GM23338 (cell line): Measurements from ENCODE around the gene ZFP62. TPM values are rescaled to one million over a fixed set of nuclear protein-coding genes. Genes with fewer than 3 reads are reported as not detected.

Source experiments
- ATAC-seq: fragments of 200-7000 bp; cut with Tn5 transposase; 3 replicates; pipeline ENCODE4 v1.9.1; 2020
- DNase-seq: peaks from one replicate; pipeline ENCODE4 v3.0.0-alpha.2; 2015; ENCODE audit warnings: low spot score
- H2AFZ ChIP-seq: fragments of 200-600 bp; sonication (generic); 2 replicates; pipeline ENCODE4 v1.8.0; 2016; ENCODE audit warnings: antibody characterized with exemption, mild to moderate bottlenecking, moderate library complexity
- H3F3A ChIP-seq: fragments of 200-600 bp; sonication (generic); replicated peaks from 2 replicates; pipeline ENCODE4 v1.8.0; 2017; ENCODE audit warnings: antibody characterized with exemption, mixed run types, low read depth
- H3K27ac ChIP-seq: fragments of 200-600 bp; sonication (generic); 2 replicates; pipeline ENCODE4 v1.6.1; 2016; ENCODE audit warnings: low read depth
- H3K27me3 ChIP-seq: fragments of 200-600 bp; sonication (generic); 2 replicates; pipeline ENCODE4 v1.8.0; 2016; ENCODE audit warnings: mild to moderate bottlenecking, mixed run types, moderate library complexity; ENCODE audit not compliant: insufficient read depth
- H3K36me3 ChIP-seq: fragments of 200-600 bp; sonication (generic); 2 replicates; pipeline ENCODE4 v1.8.0; 2016; ENCODE audit warnings: mild to moderate bottlenecking; ENCODE audit not compliant: insufficient read depth
- H3K4me1 ChIP-seq: fragments of 200-600 bp; sonication (generic); 2 replicates; pipeline ENCODE4 v1.8.0; 2016; ENCODE audit warnings: mild to moderate bottlenecking, moderate library complexity; ENCODE audit not compliant: insufficient read depth
- H3K4me2 ChIP-seq: fragments of 200-600 bp; sonication (generic); 2 replicates; pipeline ENCODE4 v1.7.1; 2017; ENCODE audit warnings: mixed run types
- H3K4me3 ChIP-seq: fragments of 200-600 bp; sonication (generic); 2 replicates; pipeline ENCODE4 v1.6.1; 2016; ENCODE audit warnings: mixed run types
- H3K79me2 ChIP-seq: fragments of 200-600 bp; sonication (generic); replicated peaks from 2 replicates; pipeline ENCODE4 v1.8.0; 2017; ENCODE audit warnings: mild to moderate bottlenecking; ENCODE audit not compliant: insufficient read depth
- H3K9me2 ChIP-seq: fragments of 200-600 bp; sonication (generic); 2 replicates; pipeline ENCODE4 v1.8.0; 2017; ENCODE audit not compliant: insufficient read depth
- H4K20me1 ChIP-seq: fragments of 200-600 bp; sonication (generic); replicated peaks from 2 replicates; pipeline ENCODE4 v1.8.0; 2017; ENCODE audit warnings: mild to moderate bottlenecking; ENCODE audit not compliant: insufficient read depth
- H3K27ac Mint-ChIP-seq: 2 replicates; pipeline ENCODE4 v1.8.0; 2020; ENCODE audit warnings: inconsistent platforms, mild to moderate bottlenecking, moderate library complexity, mixed read lengths
- H3K27me3 Mint-ChIP-seq: 3 replicates; pipeline ENCODE4 v1.8.0; 2022; ENCODE audit warnings: low read depth, mild to moderate bottlenecking, moderate library complexity, mixed read lengths, inconsistent platforms; ENCODE audit not compliant: insufficient read depth, poor library complexity
- H3K36me3 Mint-ChIP-seq: 3 replicates; pipeline ENCODE4 v1.8.0; 2021; ENCODE audit warnings: low read depth, mild to moderate bottlenecking, inconsistent platforms, moderate library complexity, mixed read lengths
- H3K4me1 Mint-ChIP-seq: 3 replicates; pipeline ENCODE4 v1.8.0; 2020; ENCODE audit warnings: mild to moderate bottlenecking, inconsistent platforms, mixed read lengths
- H3K4me3 Mint-ChIP-seq: 3 replicates; pipeline ENCODE4 v1.8.0; 2021; ENCODE audit warnings: moderate library complexity, mild to moderate bottlenecking, inconsistent platforms, mixed read lengths
- H3K9me3 Mint-ChIP-seq: 3 replicates; pipeline ENCODE4 v1.8.0; 2020; ENCODE audit warnings: moderate library complexity, mild to moderate bottlenecking, inconsistent platforms, mixed read lengths
- CREB1 ChIP-seq: fragments of 250-450 bp; sonication (Bioruptor Pico); IDR thresholded peaks from 2 replicates; pipeline ENCODE4 v1.5.0; 2020; ENCODE audit warnings: low read depth, mild to moderate bottlenecking, moderate library complexity
- CTCF ChIP-seq, 2 experiments: fragments of 200-600 bp in 1 of 2; sonication (generic) in 1 of 2; conservative IDR thresholded peaks; 2 replicates each; pipeline versions ENCODE4 v1.5.1 to v1.6.1; 2016 to 2017; ENCODE audit warnings: antibody characterized with exemption in 2 of 2, low read depth in 2 of 2, mild to moderate bottlenecking in 2 of 2, moderate library complexity in 1 of 2
- NANOG ChIP-seq: IDR thresholded peaks from 2 replicates; pipeline ENCODE4 v1.6.1; 2016; ENCODE audit warnings: antibody characterized with exemption, borderline replicate concordance
- REST ChIP-seq: IDR thresholded peaks from one replicate; pipeline ENCODE4 v1.6.1; 2018; ENCODE audit warnings: antibody characterized with exemption; ENCODE audit not compliant: unreplicated experiment
- STAT1 ChIP-seq: IDR thresholded peaks from one replicate; pipeline ENCODE4 v1.6.1; 2016; ENCODE audit warnings: antibody characterized with exemption; ENCODE audit not compliant: unreplicated experiment
- ZNF331 ChIP-seq: fragments of 250-450 bp; sonication (Bioruptor Pico); IDR thresholded peaks from 2 replicates; pipeline ENCODE4 v1.5.0; 2020; ENCODE audit warnings: low read depth, mild to moderate bottlenecking, moderate library complexity
- ZNF462 ChIP-seq: fragments of 250-450 bp; sonication (Bioruptor Pico); IDR thresholded peaks from 2 replicates; pipeline ENCODE4 v1.5.0; 2020; ENCODE audit warnings: mild to moderate bottlenecking, moderate library complexity
- polyA plus RNA-seq: library from polyadenylated mRNA; unstranded; fragments of >200 nt; fragmentation: Nextera tagmentation; extraction: Ambion mirVana; gene quantifications from 2 replicates; pipeline ENCODE4 v1.2.1, GENCODE V29; 2016
- total RNA-seq: library from RNA; depleted of rRNA; stranded (reverse); fragments of >200 nt; shearing (Covaris generic); gene quantifications from 2 replicates; pipeline ENCODE4 v1.2.3, GENCODE V29; 2014
- TF ChIP-seq, protein P1 (sequence below): IDR thresholded peaks from 2 replicates; pipeline ENCODE4 v1.6.1; 2016; ENCODE audit warnings: antibody characterized with exemption

Gene ZFP62
- total and polyA plus RNA-seq, 2 experiments from 2014 or later, result 32.9 to 33.2 TPM

DNA sequence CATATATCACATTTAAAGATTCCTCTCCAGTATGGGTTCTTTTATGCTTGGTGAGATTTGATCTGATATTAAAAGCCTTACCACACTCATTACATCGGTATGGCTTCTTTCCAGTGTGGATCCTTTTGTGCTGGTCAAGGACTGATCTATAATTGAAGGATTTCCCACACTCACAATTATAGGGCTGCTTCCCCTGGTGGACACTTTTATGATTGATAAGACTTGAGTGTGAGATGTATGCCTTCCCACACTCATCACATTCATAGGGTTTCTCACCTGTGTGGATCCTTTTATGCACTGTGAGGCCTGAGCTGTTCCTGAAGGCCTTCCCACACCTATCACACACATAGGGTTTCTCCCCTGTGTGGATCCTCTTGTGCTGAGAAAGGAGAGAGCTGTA is 12.2 kb downstream of the ZFP62 start (continued):
- TF ChIP-seq ZNF462 (CRISPR knock-in tag) (no peak), CTCF (conservative IDR thresholded peaks at IDR 0.05; ENCODE audit: low read depth in 2 of 2) (0 out of 4 replicates have a peak, but pooled peaks of 1 of the 2 experiments have one; percentile 27), NANOG (no peak)

- Histone ChIP-seq H3K4me3 (no peak overlapping the region), H3K79me2 (peaks cover 17% of the 10 kb centered on the region), H3K4me1 (no peaks in the 10 kb centered on the region; the same call in 1 of the 2 replicates), H3K36me3 (peaks cover 42% of the 10 kb centered on the region), H2AFZ (no peak overlapping the region), H3K27me3 (peaks cover 4% of the 10 kb centered on the region; the same call in 1 of the 2 replicates), H3K27ac (no peak overlapping the region), H3F3A (no peaks in the 10 kb centered on the region; the same call in 1 of the 2 replicates), H3K9me2 (peaks cover 9% of the 10 kb centered on the region; the same call in 1 of the 2 replicates), H4K20me1 (no peaks in the 10 kb centered on the region; the same call in none of the 2 replicates), H3K4me2 (no peak overlapping the region)
- Mint-ChIP-seq H3K36me3 (peaks cover 92% of the 10 kb centered on the region), H3K4me3 (no peak overlapping the region), H3K9me3 (peaks cover 85% of the 10 kb centered on the region), H3K4me1 (no peaks in the 10 kb centered on the region; the same call in 1 of the 3 replicates), H3K27me3 (peaks cover 17% of the 10 kb centered on the region), H3K27ac (no peak overlapping the region)
- ATAC-seq (no peak), DNase-seq (no peak)
- TF ChIP-seq, protein P1, sequence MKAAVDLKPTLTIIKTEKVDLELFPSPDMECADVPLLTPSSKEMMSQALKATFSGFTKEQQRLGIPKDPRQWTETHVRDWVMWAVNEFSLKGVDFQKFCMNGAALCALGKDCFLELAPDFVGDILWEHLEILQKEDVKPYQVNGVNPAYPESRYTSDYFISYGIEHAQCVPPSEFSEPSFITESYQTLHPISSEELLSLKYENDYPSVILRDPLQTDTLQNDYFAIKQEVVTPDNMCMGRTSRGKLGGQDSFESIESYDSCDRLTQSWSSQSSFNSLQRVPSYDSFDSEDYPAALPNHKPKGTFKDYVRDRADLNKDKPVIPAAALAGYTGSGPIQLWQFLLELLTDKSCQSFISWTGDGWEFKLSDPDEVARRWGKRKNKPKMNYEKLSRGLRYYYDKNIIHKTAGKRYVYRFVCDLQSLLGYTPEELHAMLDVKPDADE, result no peak
- TF ChIP-seq NANOG (no peak), STAT1 (no peak), REST (no peak), ZNF331 (no peak), CREB1 (CRISPR knock-in tag) (no peak)
These were observed 12.8 kb downstream of the ZFP62 start for GRCh38 chr5:180848265-180848664.
